Cardiac muscle cell (in vitro differentiated cells and primary cell): ENCODE data around the gene UBE2E1. TPM values are rescaled to one million over a fixed set of nuclear protein-coding genes. Genes with fewer than 3 reads are reported as not detected.

Experiments used
- DNase-seq, 2 donors: peaks; one replicate each; pipeline versions ENCODE4 v3.0.0 to v3.0.0-alpha.2; 2010 to 2017; ENCODE audit warnings: low read depth in 1 of 2, low spot score in 1 of 2
- H3K27ac ChIP-seq: fragments of 200-600 bp; sonication (generic); 2 replicates; pipeline ENCODE4 v1.5.1; 2016
- H3K27me3 ChIP-seq: fragments of 200-600 bp; sonication (generic); 2 replicates; pipeline ENCODE4 v1.6.0; 2016; ENCODE audit warnings: control low read depth
- H3K36me3 ChIP-seq: fragments of 200-600 bp; sonication (generic); 2 replicates; pipeline ENCODE4 v1.5.1; 2016; ENCODE audit warnings: control low read depth
- H3K4me1 ChIP-seq: fragments of 200-600 bp; sonication (generic); 2 replicates; pipeline ENCODE4 v1.8.1; 2017; ENCODE audit warnings: low read depth, mild to moderate bottlenecking, mixed run types
- H3K4me3 ChIP-seq: fragments of 200-600 bp; sonication (generic); 2 replicates; pipeline ENCODE4 v1.5.1; 2016; ENCODE audit warnings: mild to moderate bottlenecking
- H3K9me3 ChIP-seq: fragments of 200-600 bp; sonication (generic); 2 replicates; pipeline ENCODE4 v1.5.1; 2017; ENCODE audit warnings: low read depth, mild to moderate bottlenecking, control low read depth
- polyA plus RNA-seq: library from polyadenylated mRNA; unstranded; fragments of >200 nt; fragmentation: Nextera tagmentation; extraction: Ambion mirVana; gene quantifications from 2 replicates; pipeline ENCODE4 v1.2.1, GENCODE V29; 2016
- total RNA-seq: library from RNA; depleted of rRNA; stranded (reverse); fragments of >200 nt; gene quantifications from 2 replicates; pipeline ENCODE4 v1.2.3, GENCODE V29; 2016
- TF ChIP-seq, protein P1 (sequence below): IDR thresholded peaks from 2 replicates; pipeline ENCODE4 v1.5.1; 2012; ENCODE audit warnings: low read depth, mild to moderate bottlenecking, low read length

The UBE2E1 gene
- total and polyA plus RNA-seq, 2 experiments from 2014 or later: 33.5 to 198 TPM

DNA sequence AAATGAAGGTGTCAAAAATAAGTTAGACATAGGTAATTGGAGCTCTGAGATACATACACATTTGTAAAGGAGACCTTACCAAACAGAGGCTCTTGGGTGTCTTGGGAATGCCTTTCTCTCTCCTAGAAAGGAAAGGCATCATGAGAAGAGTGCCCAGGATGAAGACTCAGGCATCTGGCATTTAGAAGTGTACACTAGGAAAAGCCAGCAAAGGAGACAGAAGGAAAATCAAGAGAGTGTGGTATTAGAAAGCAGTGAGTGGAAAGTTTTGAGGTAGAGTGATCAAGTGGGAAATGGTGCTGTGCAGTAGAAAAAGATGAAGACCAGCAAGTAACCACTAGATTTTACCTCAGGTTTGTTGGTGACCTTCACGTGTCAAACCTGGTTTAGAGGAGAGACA lies 16.1 kb downstream of the UBE2E1 start:
- Histone ChIP-seq H3K9me3 (no peaks in the 10 kb centered on the region), H3K36me3 (peaks cover 3% of the 10 kb centered on the region), H3K4me3 (no peak overlapping the region), H3K27me3 (no peaks in the 10 kb centered on the region), H3K4me1 (peaks cover 27% of the 10 kb centered on the region), H3K27ac (no peak overlapping the region)
- TF ChIP-seq, protein P1, sequence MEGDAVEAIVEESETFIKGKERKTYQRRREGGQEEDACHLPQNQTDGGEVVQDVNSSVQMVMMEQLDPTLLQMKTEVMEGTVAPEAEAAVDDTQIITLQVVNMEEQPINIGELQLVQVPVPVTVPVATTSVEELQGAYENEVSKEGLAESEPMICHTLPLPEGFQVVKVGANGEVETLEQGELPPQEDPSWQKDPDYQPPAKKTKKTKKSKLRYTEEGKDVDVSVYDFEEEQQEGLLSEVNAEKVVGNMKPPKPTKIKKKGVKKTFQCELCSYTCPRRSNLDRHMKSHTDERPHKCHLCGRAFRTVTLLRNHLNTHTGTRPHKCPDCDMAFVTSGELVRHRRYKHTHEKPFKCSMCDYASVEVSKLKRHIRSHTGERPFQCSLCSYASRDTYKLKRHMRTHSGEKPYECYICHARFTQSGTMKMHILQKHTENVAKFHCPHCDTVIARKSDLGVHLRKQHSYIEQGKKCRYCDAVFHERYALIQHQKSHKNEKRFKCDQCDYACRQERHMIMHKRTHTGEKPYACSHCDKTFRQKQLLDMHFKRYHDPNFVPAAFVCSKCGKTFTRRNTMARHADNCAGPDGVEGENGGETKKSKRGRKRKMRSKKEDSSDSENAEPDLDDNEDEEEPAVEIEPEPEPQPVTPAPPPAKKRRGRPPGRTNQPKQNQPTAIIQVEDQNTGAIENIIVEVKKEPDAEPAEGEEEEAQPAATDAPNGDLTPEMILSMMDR: no peak
- DNase-seq: no peak

DNA sequence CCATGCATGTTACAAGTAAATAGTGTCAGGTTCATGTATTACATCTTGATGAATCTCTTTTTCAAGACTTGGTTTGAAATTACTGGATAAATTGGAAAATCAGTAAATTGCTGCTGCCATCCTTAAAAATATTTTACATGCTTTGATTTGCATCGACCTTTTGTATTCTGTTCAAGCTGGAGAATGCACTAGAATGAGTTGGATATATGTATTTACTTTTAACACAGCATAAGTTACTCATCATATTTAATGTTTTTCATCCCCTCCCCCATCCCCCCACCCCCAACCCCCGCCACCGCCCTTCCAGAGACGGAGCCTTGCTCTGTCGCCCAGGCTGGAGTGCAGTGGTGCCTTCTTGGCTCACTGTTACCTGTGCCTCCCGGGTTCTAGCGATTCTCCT lies 16.8 kb downstream of the UBE2E1 start:
- H3K4me1 ChIP-seq: peaks cover 32% of the 10 kb centered on the region
- DNase-seq: no peak

DNA sequence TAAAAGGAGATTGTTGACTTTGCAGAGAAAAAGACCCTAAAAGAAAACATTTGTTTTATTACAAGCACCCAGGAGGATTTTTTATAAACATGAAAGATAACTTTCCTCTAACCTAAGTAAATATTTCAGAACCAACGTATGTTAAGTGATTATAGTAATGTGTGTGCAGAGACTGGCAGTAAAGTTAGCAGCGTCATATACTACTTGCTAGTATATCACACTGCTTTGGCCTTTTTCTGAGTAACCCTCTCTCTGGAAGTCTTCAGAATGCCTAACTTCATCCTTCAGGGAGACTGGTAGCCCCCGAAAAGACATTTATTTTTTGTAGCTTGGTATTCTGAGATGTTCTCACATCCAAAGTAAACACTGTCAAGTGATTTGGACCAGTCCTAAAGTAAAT lies 17.9 kb downstream of the UBE2E1 start:
- Histone ChIP-seq H3K27me3 (no peaks in the 10 kb centered on the region), H3K27ac (no peak overlapping the region), H3K9me3 (no peaks in the 10 kb centered on the region), H3K4me1 (peaks cover 31% of the 10 kb centered on the region), H3K4me3 (no peak overlapping the region), H3K36me3 (peaks cover 3% of the 10 kb centered on the region)
- no peak for DNase-seq
- TF ChIP-seq, protein P1: no peak

More for the DNA sequence above, 16.8 kb downstream of the UBE2E1 start:
- TF ChIP-seq, protein P1: no peak
- no peaks in the 10 kb centered on the region for H3K27me3 ChIP-seq
- no peak overlapping the region for H3K4me3 ChIP-seq
- H3K36me3 ChIP-seq: peaks cover 3% of the 10 kb centered on the region
- no peaks in the 10 kb centered on the region for H3K9me3 ChIP-seq
- no peak overlapping the region for H3K27ac ChIP-seq

DNA sequence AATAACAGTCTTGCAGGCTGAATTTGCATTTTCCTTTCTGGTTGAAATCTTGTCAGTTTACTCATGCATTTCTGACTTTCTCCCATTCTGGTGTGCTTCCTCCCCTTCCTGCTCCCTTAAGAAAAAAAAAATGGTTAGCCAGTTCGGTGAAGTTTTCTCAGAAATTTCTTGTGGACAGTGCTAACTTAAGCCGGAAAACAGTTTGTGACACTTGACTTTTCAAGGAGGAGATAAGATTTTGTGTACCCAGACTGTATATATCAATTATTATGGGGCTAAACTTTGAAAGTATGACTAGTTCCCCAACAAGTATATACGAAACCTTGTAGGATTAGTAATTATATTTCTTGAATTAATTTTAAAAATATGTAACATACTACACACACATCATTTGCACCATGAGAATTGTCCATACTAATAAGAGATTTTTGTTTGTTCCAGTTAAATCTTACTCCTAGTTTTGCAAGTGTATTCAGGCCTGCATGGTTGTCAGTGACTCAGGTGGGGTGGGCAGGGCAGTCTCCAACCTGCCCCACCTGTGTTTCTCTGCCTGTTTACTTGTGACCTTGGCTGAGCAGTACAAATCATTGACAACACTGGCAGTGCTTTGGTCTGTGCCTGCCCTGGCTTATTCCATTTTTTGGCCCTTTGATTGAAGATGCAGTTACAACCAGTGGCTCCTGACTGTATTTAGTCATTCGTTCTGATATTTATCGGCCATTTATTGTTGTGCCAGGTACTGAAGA lies 19.1 kb downstream of the UBE2E1 start:
- H3K27ac ChIP-seq: peak overlapping the region; percentile 25
- no peaks in the 10 kb centered on the region for H3K9me3 ChIP-seq
- no peaks in the 10 kb centered on the region for H3K27me3 ChIP-seq
- H3K4me1 ChIP-seq: peaks cover 39% of the 10 kb centered on the region
- TF ChIP-seq, protein P1: no peak
- no peaks in the 10 kb centered on the region for H3K36me3 ChIP-seq
- no peak overlapping the region for H3K4me3 ChIP-seq
- DNase-seq: no peak

DNA sequence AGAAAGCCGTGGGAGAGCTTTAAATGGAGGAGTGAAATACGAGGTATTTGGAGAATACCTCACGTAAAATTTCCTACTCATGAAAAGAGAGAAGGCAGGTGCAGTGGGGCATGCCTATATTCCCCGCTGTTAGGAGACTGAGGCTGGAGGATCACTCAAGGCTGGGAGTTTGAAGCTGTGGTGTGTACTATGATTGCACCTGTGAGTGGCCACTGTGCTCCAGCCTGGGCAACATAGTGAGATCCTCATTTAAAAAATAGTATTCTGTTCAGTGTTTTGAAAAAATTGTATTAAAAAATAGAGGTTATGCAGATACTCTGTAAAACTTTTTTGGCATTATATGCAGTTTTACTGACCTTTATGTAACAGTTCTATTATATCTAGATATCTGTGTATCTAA lies 20.0 kb downstream of the UBE2E1 start:
- TF ChIP-seq, protein P1: no peak
- no peaks in the 10 kb centered on the region for H3K36me3 ChIP-seq
- peak overlapping the region; percentile 25 for H3K27ac ChIP-seq
- no peaks in the 10 kb centered on the region for H3K27me3 ChIP-seq
- no peak for DNase-seq
- H3K9me3 ChIP-seq: no peaks in the 10 kb centered on the region
- H3K4me3 ChIP-seq: no peak overlapping the region
- H3K4me1 ChIP-seq: peaks cover 45% of the 10 kb centered on the region
